Sigmoid colon (tissue), 3 donors: ENCODE measurements around the gene RPS6KA2.

Source experiments
- POLR2A ChIP-seq, 2 donors: fragments of 450-650 bp; IDR thresholded peaks; one replicate each; pipeline ENCODE4 v1.6.1; 2016; ENCODE audit warnings: antibody characterized with exemption in 2 of 2, mild to moderate bottlenecking in 2 of 2, moderate library complexity in 2 of 2
- TF ChIP-seq, protein P1 (sequence below), 4 experiments: fragments of 450-650 bp in 3 of 4; fragments of 200-600 bp in 1 of 4; IDR thresholded peaks; one replicate each; pipeline ENCODE4 v1.5.1; 2016 to 2019; ENCODE audit warnings: antibody characterized with exemption in 4 of 4, mild to moderate bottlenecking in 3 of 4, moderate library complexity in 2 of 4

DNA sequence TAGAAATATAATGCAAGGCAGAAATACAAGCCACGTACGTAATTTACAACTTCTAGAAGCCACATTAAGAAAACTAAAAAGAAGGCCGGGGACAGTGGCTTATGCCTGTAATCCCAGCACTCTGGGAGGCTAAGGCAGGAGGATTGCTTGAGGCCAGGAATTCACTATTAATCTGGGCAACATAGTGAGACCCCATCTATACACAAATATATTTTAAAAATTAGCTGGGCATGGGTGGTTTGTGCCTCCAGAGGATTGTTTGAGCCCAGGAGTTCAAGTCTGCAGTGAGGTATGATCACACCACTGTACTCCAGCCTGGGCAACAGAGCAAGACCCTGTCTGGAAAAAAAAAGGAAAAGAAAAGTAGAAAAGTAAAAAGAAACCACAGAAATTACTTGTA lies 256.6 kb downstream of the RPS6KA2 start:
- TF ChIP-seq, protein P1, sequence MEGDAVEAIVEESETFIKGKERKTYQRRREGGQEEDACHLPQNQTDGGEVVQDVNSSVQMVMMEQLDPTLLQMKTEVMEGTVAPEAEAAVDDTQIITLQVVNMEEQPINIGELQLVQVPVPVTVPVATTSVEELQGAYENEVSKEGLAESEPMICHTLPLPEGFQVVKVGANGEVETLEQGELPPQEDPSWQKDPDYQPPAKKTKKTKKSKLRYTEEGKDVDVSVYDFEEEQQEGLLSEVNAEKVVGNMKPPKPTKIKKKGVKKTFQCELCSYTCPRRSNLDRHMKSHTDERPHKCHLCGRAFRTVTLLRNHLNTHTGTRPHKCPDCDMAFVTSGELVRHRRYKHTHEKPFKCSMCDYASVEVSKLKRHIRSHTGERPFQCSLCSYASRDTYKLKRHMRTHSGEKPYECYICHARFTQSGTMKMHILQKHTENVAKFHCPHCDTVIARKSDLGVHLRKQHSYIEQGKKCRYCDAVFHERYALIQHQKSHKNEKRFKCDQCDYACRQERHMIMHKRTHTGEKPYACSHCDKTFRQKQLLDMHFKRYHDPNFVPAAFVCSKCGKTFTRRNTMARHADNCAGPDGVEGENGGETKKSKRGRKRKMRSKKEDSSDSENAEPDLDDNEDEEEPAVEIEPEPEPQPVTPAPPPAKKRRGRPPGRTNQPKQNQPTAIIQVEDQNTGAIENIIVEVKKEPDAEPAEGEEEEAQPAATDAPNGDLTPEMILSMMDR (IDR thresholded peaks at IDR 0.05) = no peak
- no peak for TF ChIP-seq POLR2A (IDR thresholded peaks at IDR 0.05)
